Measurements from ENCODE around the gene SPRR2F.

Gene SPRR2F

GRCh38 chr1:153072806-153073726 is 40.2 kb downstream of the SPRR2F start:
- no peak for DNase-seq

GRCh38 chr1:153071511-153071910 is 41.8 kb downstream of the SPRR2F start, which contains the start of gene SPRR2B:
Gene SPRR2B, minus strand, starts transcription at chr1:153071611. Its CDS starts 772 bp downstream, at chr1:153070839.
- no peak for DNase-seq

DNA sequence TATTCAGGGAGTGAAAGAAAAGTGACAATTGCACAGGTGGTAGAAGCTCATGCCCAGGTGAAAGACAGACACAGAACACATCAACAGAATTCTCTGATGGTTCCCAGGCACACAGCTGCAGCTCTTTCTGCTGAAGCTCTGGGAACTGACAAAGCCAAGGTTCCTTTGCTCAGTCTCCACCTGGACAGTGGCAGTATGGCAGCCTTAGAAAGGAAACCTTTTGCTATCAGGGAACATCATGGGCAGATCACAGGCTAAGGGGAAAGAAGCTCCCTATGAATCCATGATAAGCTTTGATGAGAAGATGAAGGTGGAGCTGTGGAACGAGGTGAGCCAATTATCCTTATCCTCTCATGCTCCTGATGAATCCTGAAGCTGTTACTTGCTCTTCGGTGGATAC is 43.1 kb downstream of the SPRR2F start:
- no peak for DNase-seq

Data from DMS153 (cell line).